Spleen (tissue), 11 donors: ENCODE data around the gene SEPTIN10. TPM values are rescaled to one million over a fixed set of nuclear protein-coding genes. Genes with fewer than 3 reads are reported as not detected.
A peak's percentile ranks its signal among the peaks of the same experiment; 100 is the strongest.

Source experiments
- DNase-seq: peaks from one replicate; pipeline ENCODE4 v3.0.0-alpha.2; 2020
- H3K27ac ChIP-seq, 8 donors: fragments of 200-600 bp; sonication (generic) in 7 of 8; 1 replicate in 4 of 8; 2 replicates in 4 of 8; pipeline versions ENCODE4 v1.5.0 to v1.8.0; 2016 to 2021; ENCODE audit warnings: inconsistent platforms in 4 of 8, mild to moderate bottlenecking in 4 of 8, moderate library complexity in 1 of 8
- H3K27me3 ChIP-seq, 7 donors: fragments of 200-600 bp; sonication (generic) in 6 of 7; replicated peaks in 1 of 7; 1 replicate in 4 of 7; 2 replicates in 3 of 7; pipeline versions ENCODE4 v1.5.0 to v1.8.0; 2016 to 2021; ENCODE audit warnings: inconsistent platforms in 3 of 7, mild to moderate bottlenecking in 1 of 7
- H3K36me3 ChIP-seq, 6 donors: fragments of 200-600 bp; sonication (generic) in 5 of 6; 1 replicate in 4 of 6; 2 replicates in 2 of 6; pipeline versions ENCODE4 v1.5.0 to v1.8.0; 2016 to 2021; ENCODE audit warnings: inconsistent platforms in 2 of 6
- H3K4me1 ChIP-seq, 6 donors: fragments of 200-600 bp; sonication (generic) in 5 of 6; 1 replicate in 3 of 6; 2 replicates in 3 of 6; pipeline versions ENCODE4 v1.5.0 to v1.8.0; 2016 to 2021; ENCODE audit warnings: inconsistent platforms in 3 of 6
- H3K4me3 ChIP-seq, 8 donors: fragments of 200-600 bp; sonication (generic) in 7 of 8; 1 replicate in 4 of 8; 2 replicates in 4 of 8; pipeline versions ENCODE4 v1.5.0 to v1.8.0; 2016 to 2021; ENCODE audit warnings: inconsistent platforms in 4 of 8, mild to moderate bottlenecking in 4 of 8, moderate library complexity in 2 of 8
- H3K9me3 ChIP-seq, 8 donors: fragments of 200-600 bp; sonication (generic) in 7 of 8; 1 replicate in 4 of 8; 2 replicates in 4 of 8; pipeline versions ENCODE4 v1.5.0 to v1.8.0; 2016 to 2021; ENCODE audit warnings: inconsistent platforms in 4 of 8
- CTCF ChIP-seq, 11 experiments: fragments of 200-600 bp in 7 of 11; fragments of 450-650 bp in 4 of 11; sonication (generic) in 4 of 11; IDR thresholded peaks in 8 of 11; conservative IDR thresholded peaks in 3 of 11; 1 replicate in 7 of 11; 2 replicates in 4 of 11; pipeline versions ENCODE4 v1.4.0 to v1.8.0; 2016 to 2021; ENCODE audit warnings: antibody characterized with exemption in 11 of 11, inconsistent platforms in 4 of 11, mild to moderate bottlenecking in 1 of 11
- POLR2A ChIP-seq, 3 donors: fragments of 450-650 bp; IDR thresholded peaks; one replicate each; pipeline ENCODE4 v1.5.1; 2017; ENCODE audit warnings: antibody characterized with exemption in 3 of 3, mild to moderate bottlenecking in 1 of 3
- POLR2AphosphoS5 ChIP-seq, 3 donors: sonication (generic); formaldehyde crosslinking; IDR thresholded peaks; one replicate each; pipeline ENCODE4 v1.5.1; 2017; ENCODE audit warnings: antibody characterized with exemption in 3 of 3
- WGBS, 5 donors: extraction: QIAGEN DNeasy Blood & Tissue Kit in 3 of 5; methylation state at CpG; one replicate each; pipeline versions ENCODE4 v1.1.5 to v1.1.7; 2013 to 2018; 5-methylcytosine and 5-hydroxymethylcytosine counted together
- intact Hi-C: fragments of 100-400 bp; cut with DNase I; formaldehyde crosslinking; loops from one replicate; pipeline ENCODE4 v1.15.0; 2023; ENCODE audit warnings: low total_unique reads
- polyA plus RNA-seq, 3 donors: library from polyadenylated mRNA; stranded (reverse); fragments of 200-250 nt; gene quantifications; one replicate each; pipeline ENCODE4 v1.2.1, GENCODE V29; 2013
- total RNA-seq, 7 donors: library from RNA; depleted of rRNA in 3 of 7; stranded (reverse); fragments of >200 nt in 3 of 7; fragmentation: NEBNext Ultra II Directional in 4 of 7; extraction: Animal tissue kit (Norgen Biotek cat#: 25700) in 4 of 7; gene quantifications; one replicate each; pipeline versions ENCODE4 v1.1.0 to v1.2.1, GENCODE V29; 2016 to 2021
- donor health status: healthy with polysubstance abuse.
- donor health status: DM: no; HTN: no; CAD: no; lungs with moderate emphysema.
- donor health status: DM: no; HTN: no; CAD: no.
- donor health status: Bipolar disorder and iron deficiency.
- donor health status: healthy.
- donor health status: DM: no; HTN: no; CAD: no.
- donor health status: DM: yes; HTN: yes; CAD: no.

The SEPTIN10 gene
- total and polyA plus RNA-seq, 10 donors, result 14.7 to 95.3 (median 58.3) TPM

- Histone ChIP-seq H3K4me1 (no peaks in the 10 kb centered on the region), H3K27me3 (peaks cover 0 to 15% (median 0%) of the 10 kb centered on the region in 7 donors), H3K4me3 (no peak overlapping the region), H3K9me3 (no peaks in the 10 kb centered on the region), H3K36me3 (no peaks in the 10 kb centered on the region), H3K27ac (no peak overlapping the region)
- intact Hi-C loops, result no loop called here
- peak; percentile 65 for DNase-seq
- TF ChIP-seq CTCF (IDR thresholded peaks at IDR 0.05 in 8 of 11, conservative IDR thresholded peaks at IDR 0.05 in 3 of 11), result no peak
- TF ChIP-seq POLR2AphosphoS5 (IDR thresholded peaks at IDR 0.05), result no peak
- TF ChIP-seq POLR2A (IDR thresholded peaks at IDR 0.05), result no peak
- WGBS, 5 donors, result 73 to 85% (median 81%) methylated on average over 16 of the region's 16 CpGs
Measured at GRCh38 chr2:109529532-109530449, 84.0 kb downstream of the SEPTIN10 start.

DNA sequence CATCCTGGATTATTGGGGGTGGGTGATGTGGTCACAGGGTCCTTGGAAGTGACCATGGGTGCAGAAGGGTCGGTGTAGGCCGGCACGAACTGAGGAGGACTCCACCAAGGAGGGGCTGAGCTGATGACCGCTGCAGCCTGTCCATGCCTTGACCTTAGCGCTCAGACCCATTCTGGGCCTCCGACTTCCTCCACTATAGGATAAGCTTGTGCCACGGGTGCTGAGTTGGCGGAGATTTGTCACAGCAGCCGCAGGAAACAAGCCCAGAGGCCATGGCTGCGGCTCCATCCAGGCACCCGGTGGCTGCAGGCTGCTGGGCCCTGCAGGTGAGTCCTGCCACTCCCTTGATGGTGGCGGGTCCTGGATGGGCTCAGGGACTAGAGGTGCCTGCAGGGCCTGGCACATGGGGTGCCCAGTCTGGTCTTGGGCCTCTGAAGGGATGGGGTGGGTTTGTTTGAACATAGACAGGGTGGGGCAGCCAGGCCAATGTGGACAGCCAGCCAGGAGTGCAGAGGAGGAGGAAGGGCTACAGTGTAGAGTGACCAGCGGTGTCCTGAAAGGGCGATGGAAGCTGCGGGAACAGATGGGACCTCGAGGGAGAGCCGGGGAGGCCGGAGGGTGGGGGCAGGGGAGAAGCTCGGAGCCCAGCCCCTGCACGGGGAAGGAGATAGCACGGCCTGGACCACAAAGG lies 84.8 kb downstream of the SEPTIN10 start:
- H3K9me3 ChIP-seq, result no peaks in the 10 kb centered on the region
- TF ChIP-seq POLR2A (IDR thresholded peaks at IDR 0.05) (no peak), POLR2AphosphoS5 (IDR thresholded peaks at IDR 0.05) (no peak), CTCF (IDR thresholded peaks at IDR 0.05 in 8 of 11, conservative IDR thresholded peaks at IDR 0.05 in 3 of 11) (no peak)
- H3K27ac ChIP-seq, result no peak overlapping the region
- DNase-seq, result peak; percentile 66
- H3K4me3 ChIP-seq, result no peak overlapping the region
- 86 to 92% (median 90%) methylated on average over 13 to 21 of the region's 21 CpGs for WGBS, 5 donors
- H3K4me1 ChIP-seq, result no peaks in the 10 kb centered on the region
- H3K27me3 ChIP-seq, result peaks cover 0 to 15% (median 0%) of the 10 kb centered on the region in 7 donors
- intact Hi-C loops, result no loop called here
- no peaks in the 10 kb centered on the region for H3K36me3 ChIP-seq

DNA sequence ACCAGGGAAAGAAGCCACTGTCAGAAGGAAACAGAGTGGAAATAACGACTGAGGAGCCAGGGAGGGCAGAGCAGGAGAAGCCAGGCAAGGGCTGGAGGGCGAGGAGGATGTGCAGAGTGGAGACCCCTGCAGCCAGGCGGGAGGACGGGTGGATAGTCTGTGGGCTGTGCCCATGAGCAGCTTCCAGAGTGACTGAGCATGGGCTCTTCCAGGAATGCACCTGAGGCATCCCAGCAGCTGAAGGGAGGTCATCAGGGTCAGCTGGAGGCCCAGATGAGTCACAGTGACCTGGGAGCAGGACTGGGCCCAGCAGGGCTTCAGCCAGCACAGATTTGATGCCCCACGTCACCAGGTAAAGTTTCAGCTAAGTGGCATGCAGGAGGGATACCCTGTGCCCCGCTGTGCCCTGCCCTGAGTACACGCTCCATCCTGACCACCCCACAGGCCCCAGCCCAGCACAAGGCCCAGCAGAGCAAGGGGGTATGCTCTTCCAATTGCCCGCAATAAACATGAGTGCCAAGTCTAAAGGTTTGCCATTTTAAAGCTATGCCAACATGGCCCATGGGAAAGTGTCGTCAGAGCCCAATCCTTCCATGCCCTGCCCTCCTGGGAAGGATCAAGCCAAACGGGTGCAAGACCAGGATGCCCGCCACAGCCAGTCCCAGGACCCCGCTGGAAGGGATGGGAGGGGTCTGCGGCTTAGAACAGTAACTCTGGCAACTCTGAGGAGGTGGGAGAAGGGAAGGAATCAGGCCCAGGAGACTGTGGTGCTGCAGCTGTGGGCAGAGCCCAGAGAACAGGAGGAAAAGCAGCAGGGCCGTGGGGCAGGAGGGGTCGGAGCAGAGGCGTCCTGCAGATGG lies 85.7 kb downstream of the SEPTIN10 start:
- Histone ChIP-seq H3K4me3 (no peak overlapping the region), H3K27me3 (peaks cover 0 to 17% (median 0%) of the 10 kb centered on the region in 7 donors), H3K4me1 (no peaks in the 10 kb centered on the region), H3K27ac (no peak overlapping the region), H3K36me3 (no peaks in the 10 kb centered on the region), H3K9me3 (no peaks in the 10 kb centered on the region)
- WGBS, 5 donors, result 76 to 92% (median 89%) methylated on average over 16 of the region's 16 CpGs
- TF ChIP-seq POLR2AphosphoS5 (IDR thresholded peaks at IDR 0.05) (no peak), CTCF (IDR thresholded peaks at IDR 0.05 in 8 of 11, conservative IDR thresholded peaks at IDR 0.05 in 3 of 11) (no peak), POLR2A (IDR thresholded peaks at IDR 0.05) (no peak)
- intact Hi-C loops, result no loop called here
- peak; percentile 58 for DNase-seq
